Measurements from ENCODE around the gene TEX22.

TEX22 gene

GRCh38 chr14:105376521-105377440, 21.6 kb upstream of the TEX22 start:
- peaks cover 4% of the 10 kb centered on the region for H3K9me3 Mint-ChIP-seq
- H3K27me3 Mint-ChIP-seq (ENCODE audit: low read depth) = no peaks in the 10 kb centered on the region
- no peak overlapping the region for H3K27ac Mint-ChIP-seq
- H3K4me3 Mint-ChIP-seq = no peak overlapping the region
- H3K4me1 Mint-ChIP-seq = no peaks in the 10 kb centered on the region
- H3K36me3 Mint-ChIP-seq (ENCODE audit: low read depth) = peaks cover 14% of the 10 kb centered on the region
- no peak for TF ChIP-seq CTCF (IDR thresholded peaks at IDR 0.05; ENCODE audit: unreplicated experiment in 3 of 3)

GRCh38 chr14:105377555-105378182, 20.7 kb upstream of the TEX22 start:
- Mint-ChIP-seq H3K9me3 (peaks cover 4% of the 10 kb centered on the region), H3K27ac (peak overlapping the region in 1 of 3 experiments; percentile 41), H3K36me3 (ENCODE audit: low read depth) (peaks cover 12% of the 10 kb centered on the region), H3K27me3 (ENCODE audit: low read depth) (no peaks in the 10 kb centered on the region), H3K4me1 (no peaks in the 10 kb centered on the region), H3K4me3 (no peak overlapping the region)
- TF ChIP-seq CTCF (IDR thresholded peaks at IDR 0.05; ENCODE audit: unreplicated experiment in 3 of 3) = no peak

- H3K4me1 Mint-ChIP-seq = no peaks in the 10 kb centered on the region
- no peak overlapping the region for H3K4me3 Mint-ChIP-seq
- peaks cover 1% of the 10 kb centered on the region for H3K9me3 Mint-ChIP-seq
- H3K36me3 Mint-ChIP-seq (ENCODE audit: low read depth) = peaks cover 8% of the 10 kb centered on the region
- peak overlapping the region in 1 of 3 experiments; percentile 41 for H3K27ac Mint-ChIP-seq
- no peak for TF ChIP-seq CTCF (IDR thresholded peaks at IDR 0.05; ENCODE audit: unreplicated experiment in 3 of 3)
- H3K27me3 Mint-ChIP-seq (ENCODE audit: low read depth) = no peaks in the 10 kb centered on the region
Observed at GRCh38 chr14:105378199-105378598, 20.1 kb upstream of the TEX22 start.

GRCh38 chr14:105378873-105379685, 19.3 kb upstream of the TEX22 start:
- H3K4me1 Mint-ChIP-seq = no peaks in the 10 kb centered on the region
- no peak for TF ChIP-seq CTCF (IDR thresholded peaks at IDR 0.05; ENCODE audit: unreplicated experiment in 3 of 3)
- H3K27ac Mint-ChIP-seq = peak overlapping the region in 2 of 3 experiments; percentile 37 to 92
- H3K36me3 Mint-ChIP-seq (ENCODE audit: low read depth) = peaks cover 7% of the 10 kb centered on the region
- no peaks in the 10 kb centered on the region for H3K27me3 Mint-ChIP-seq (ENCODE audit: low read depth)
- H3K9me3 Mint-ChIP-seq = no peaks in the 10 kb centered on the region
- H3K4me3 Mint-ChIP-seq = no peak overlapping the region

- H3K27ac Mint-ChIP-seq = no peak overlapping the region
- TF ChIP-seq CTCF (IDR thresholded peaks at IDR 0.05; ENCODE audit: unreplicated experiment in 3 of 3) = no peak
- no peak overlapping the region for H3K4me3 Mint-ChIP-seq
- H3K9me3 Mint-ChIP-seq = no peaks in the 10 kb centered on the region
- peaks cover 4% of the 10 kb centered on the region for H3K36me3 Mint-ChIP-seq (ENCODE audit: low read depth)
- H3K27me3 Mint-ChIP-seq (ENCODE audit: low read depth) = no peaks in the 10 kb centered on the region
- no peaks in the 10 kb centered on the region for H3K4me1 Mint-ChIP-seq
Observed at GRCh38 chr14:105379946-105380345, 18.4 kb upstream of the TEX22 start.
